ENCODE measurements around the gene SEM1. TPM values are rescaled to one million over a fixed set of nuclear protein-coding genes. Genes with fewer than 3 reads are reported as not detected.

SEM1 gene
- total RNA-seq, 1 donor from 2014 or later, result 34.6 TPM

- no peaks in the 10 kb centered on the region for H3K27me3 Mint-ChIP-seq (ENCODE audit: unreplicated experiment)
- H3K4me3 Mint-ChIP-seq (ENCODE audit: unreplicated experiment), result no peak overlapping the region
- DNase-seq, result no peak
- TF ChIP-seq CTCF (IDR thresholded peaks at IDR 0.05; ENCODE audit: partially characterized antibody, unreplicated experiment), result no peak
- no peaks in the 10 kb centered on the region for H3K4me1 Mint-ChIP-seq (ENCODE audit: low read depth, unreplicated experiment)
- no peaks in the 10 kb centered on the region for H3K36me3 Mint-ChIP-seq (ENCODE audit: unreplicated experiment)
- no peak overlapping the region for H3K27ac Mint-ChIP-seq (ENCODE audit: unreplicated experiment)
- H3K9me3 Mint-ChIP-seq (ENCODE audit: unreplicated experiment), result no peaks in the 10 kb centered on the region
These were observed 9.5 kb upstream of the SEM1 start for GRCh38 chr7:96719164-96719563.

- H3K4me1 Mint-ChIP-seq (ENCODE audit: low read depth, unreplicated experiment), result no peaks in the 10 kb centered on the region
- H3K27me3 Mint-ChIP-seq (ENCODE audit: unreplicated experiment), result no peaks in the 10 kb centered on the region
These were observed 8.7 kb upstream of the SEM1 start for GRCh38 chr7:96718107-96719003.

DNA sequence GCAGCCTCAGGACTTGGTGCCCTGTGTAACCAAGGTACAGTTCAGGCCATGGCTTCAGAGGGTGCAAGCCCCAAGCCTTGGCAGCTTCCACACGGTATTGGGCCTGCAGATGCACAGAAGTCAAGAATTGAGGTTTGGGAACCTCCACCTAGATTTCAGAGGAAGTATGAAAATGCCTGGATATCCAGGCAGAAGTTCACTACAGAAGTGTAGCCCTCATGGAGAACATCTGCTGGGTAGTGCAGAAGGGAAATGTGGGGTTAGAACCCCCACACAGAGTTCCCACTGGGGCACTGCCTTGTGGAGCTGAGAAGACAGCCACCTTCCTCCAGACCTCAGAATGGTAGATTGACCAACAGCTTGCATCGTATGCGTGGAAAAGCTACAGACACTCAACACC lies 3.4 kb upstream of the SEM1 start:
- Mint-ChIP-seq H3K4me1 (ENCODE audit: low read depth, unreplicated experiment) (peaks cover 2% of the 10 kb centered on the region), H3K9me3 (ENCODE audit: unreplicated experiment) (peaks cover 7% of the 10 kb centered on the region), H3K4me3 (ENCODE audit: unreplicated experiment) (no peak overlapping the region), H3K36me3 (ENCODE audit: unreplicated experiment) (peaks cover 8% of the 10 kb centered on the region), H3K27me3 (ENCODE audit: unreplicated experiment) (no peaks in the 10 kb centered on the region), H3K27ac (ENCODE audit: unreplicated experiment) (no peak overlapping the region)
- TF ChIP-seq CTCF (IDR thresholded peaks at IDR 0.05; ENCODE audit: partially characterized antibody, unreplicated experiment), result no peak
- DNase-seq, result no peak

More at GRCh38 chr7:96718107-96719003, 8.7 kb upstream of the SEM1 start:
- TF ChIP-seq CTCF (IDR thresholded peaks at IDR 0.05; ENCODE audit: partially characterized antibody, unreplicated experiment), result no peak
- Mint-ChIP-seq H3K27ac (ENCODE audit: unreplicated experiment) (no peak overlapping the region), H3K4me3 (ENCODE audit: unreplicated experiment) (no peak overlapping the region), H3K9me3 (ENCODE audit: unreplicated experiment) (no peaks in the 10 kb centered on the region), H3K36me3 (ENCODE audit: unreplicated experiment) (no peaks in the 10 kb centered on the region)
- no peak for DNase-seq

GRCh38 chr7:96710544-96710943 lies 898 bp upstream of the SEM1 start:
- DNase-seq, result no peak
- no peak for TF ChIP-seq CTCF (IDR thresholded peaks at IDR 0.05; ENCODE audit: partially characterized antibody, unreplicated experiment)
- Mint-ChIP-seq H3K27ac (ENCODE audit: unreplicated experiment) (no peak overlapping the region), H3K36me3 (ENCODE audit: unreplicated experiment) (peaks cover 8% of the 10 kb centered on the region), H3K9me3 (ENCODE audit: unreplicated experiment) (peaks cover 7% of the 10 kb centered on the region), H3K4me3 (ENCODE audit: unreplicated experiment) (no peak overlapping the region), H3K27me3 (ENCODE audit: unreplicated experiment) (no peaks in the 10 kb centered on the region), H3K4me1 (ENCODE audit: low read depth, unreplicated experiment) (peaks cover 2% of the 10 kb centered on the region)

DNA sequence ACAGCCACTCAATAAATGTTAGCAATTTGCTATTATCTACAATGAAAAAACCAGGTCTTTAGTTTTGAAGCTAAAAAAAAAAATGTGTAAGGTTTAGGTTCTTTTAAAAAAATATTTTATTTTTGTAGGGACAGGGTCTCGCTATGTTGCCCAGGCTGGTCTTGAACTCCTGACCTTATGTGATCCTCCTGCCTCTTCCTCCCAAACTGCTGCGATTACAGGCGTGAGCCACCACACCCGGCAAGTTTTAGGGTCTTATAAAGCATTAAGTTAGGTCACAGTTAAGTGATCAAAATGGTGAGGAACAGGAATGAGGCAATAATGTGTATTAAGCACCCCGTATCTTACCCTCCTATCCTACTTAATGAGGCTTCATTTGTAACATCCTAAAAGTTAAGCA lies 774 bp downstream of the SEM1 start:
- Mint-ChIP-seq H3K27me3 (ENCODE audit: unreplicated experiment) (no peaks in the 10 kb centered on the region), H3K9me3 (ENCODE audit: unreplicated experiment) (peaks cover 7% of the 10 kb centered on the region), H3K4me1 (ENCODE audit: low read depth, unreplicated experiment) (peaks cover 2% of the 10 kb centered on the region), H3K4me3 (ENCODE audit: unreplicated experiment) (peak overlapping the region; percentile 97), H3K27ac (ENCODE audit: unreplicated experiment) (peak overlapping the region; percentile 33), H3K36me3 (ENCODE audit: unreplicated experiment) (peaks cover 8% of the 10 kb centered on the region)
- no peak for DNase-seq
- TF ChIP-seq CTCF (IDR thresholded peaks at IDR 0.05; ENCODE audit: partially characterized antibody, unreplicated experiment), result no peak
